ENCODE results near the gene CITED4. TPM values are rescaled to one million over a fixed set of nuclear protein-coding genes. Genes with fewer than 3 reads are reported as not detected.

The CITED4 gene
- total RNA-seq, 1 experiment from 2014 or later: 9.5 TPM

- Mint-ChIP-seq H3K27ac (no peak overlapping the region), H3K4me1 (peaks cover 4 to 9% of the 10 kb centered on the region in 2 experiments; a peak in 3 of 4 replicates), H3K4me3 (no peak overlapping the region), H3K9me3 (peaks cover 0 to 2% of the 10 kb centered on the region in 2 experiments; a peak in 1 of 5 replicates), H3K27me3 (ENCODE audit: low read depth) (peaks cover 5% of the 10 kb centered on the region), H3K36me3 (ENCODE audit: insufficient read depth in 1 of 3, low read depth in 3 of 3) (no peaks in the 10 kb centered on the region)
- Histone ChIP-seq H3T11ph (ENCODE audit: low read length) (no peak overlapping the region), H3K9me3 (ENCODE audit: control insufficient read depth, low read depth, low read length) (no peaks in the 10 kb centered on the region), H3K14ac (ENCODE audit: insufficient read depth, low read length) (no peak overlapping the region), H2BK15ac (ENCODE audit: low read depth, low read length) (no peak overlapping the region), H3K9ac (ENCODE audit: extremely low read depth, insufficient read length, low read length) (no peak overlapping the region), H3K27me3 (ENCODE audit: insufficient read depth, low read length) (no peaks in the 10 kb centered on the region), H3K18ac (ENCODE audit: insufficient read length, low read depth, low read length) (no peak overlapping the region), H2BK5ac (ENCODE audit: insufficient read length, low read length) (no peak overlapping the region), H2AFZ (ENCODE audit: low read length) (no peak overlapping the region), H3K56ac (ENCODE audit: insufficient read length, low read depth, low read length) (no peak overlapping the region), H2BK120ac (ENCODE audit: low read depth, low read length, poor library complexity, severe bottlenecking) (no peak overlapping the region), H4K8ac (replicated peaks; ENCODE audit: insufficient read length, low read depth, low read length) (no peak overlapping the region), H4K20me1 (ENCODE audit: control insufficient read depth, insufficient read depth, insufficient read length) (no peaks in the 10 kb centered on the region), H3K23ac (ENCODE audit: insufficient read length, low read depth, low read length) (no peak overlapping the region), H4K91ac (ENCODE audit: insufficient read length, low read depth, low read length) (no peak overlapping the region), H3K27ac (ENCODE audit: insufficient read length, low read depth, low read length) (no peak overlapping the region), H3K79me2 (ENCODE audit: insufficient read depth, low read length) (no peaks in the 10 kb centered on the region), H3K4me1 (ENCODE audit: insufficient read depth, low read length) (no peaks in the 10 kb centered on the region), H3K4me2 (ENCODE audit: insufficient read depth, insufficient read length, low read length) (no peak overlapping the region), H3K4ac (ENCODE audit: low read depth, low read length) (no peak overlapping the region), H3K23me2 (ENCODE audit: insufficient read length, low read depth, low read length, poor library complexity, severe bottlenecking) (no peaks in the 10 kb centered on the region), H2AK5ac (ENCODE audit: insufficient read length, low read length) (no peak overlapping the region), H2BK20ac (ENCODE audit: low read depth, low read length, poor library complexity, severe bottlenecking) (no peak overlapping the region), H2BK12ac (ENCODE audit: insufficient read length, low read depth, low read length) (no peak overlapping the region), H4K5ac (ENCODE audit: insufficient read length, low read depth, low read length) (no peak overlapping the region), H3K79me1 (ENCODE audit: insufficient read depth, low read depth, low read length, poor library complexity, severe bottlenecking) (no peaks in the 10 kb centered on the region)
- no peak for TF ChIP-seq CTCF (conservative IDR thresholded peaks at IDR 0.05)
- WGBS (ENCODE audit: extremely low coverage, insufficient read length, low lambda C conversion rate): no CpG with 5 or more reads among the region's 4 CpGs
- DNase-seq: no peak
Observed at GRCh38 chr1:40868051-40868723, 6.0 kb upstream of the CITED4 start.

Measured in H9 (cell line).